HG03442 (cell line): Measurements from ENCODE around the gene FRMD6.
A peak's percentile ranks its signal among the peaks of the same experiment; 100 is the strongest.
"Not testable (repeated sequence)": the region's sequence is repeated elsewhere in the genome, so short reads cannot be mapped to it uniquely, and the experiment has no call there.

Experiments used
- ATAC-seq: cut with Tn5 transposase; IDR thresholded peaks from one replicate; pipeline ENCODE4 v1.9.1; 2021; ENCODE audit warnings: mild to moderate bottlenecking, moderate library complexity; ENCODE audit not compliant: unreplicated experiment

The FRMD6 gene

DNA sequence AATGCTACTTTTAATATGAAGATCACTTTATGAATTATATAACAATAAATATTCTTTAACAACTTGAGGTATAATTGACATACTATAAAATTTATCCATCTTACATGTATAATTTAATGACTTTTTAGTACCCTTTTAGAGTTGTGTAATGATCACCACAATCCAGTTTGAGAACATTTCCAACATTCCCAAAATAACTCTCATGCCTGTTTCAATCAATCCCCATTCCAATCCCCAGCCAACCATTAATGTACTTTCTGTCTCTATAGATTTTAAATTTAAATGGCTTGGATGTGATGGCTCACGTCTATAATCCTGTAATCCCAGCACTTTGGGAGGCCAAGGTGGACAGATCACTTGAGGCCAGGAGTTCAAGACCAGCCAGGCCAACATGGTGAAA, 23.5 kb upstream of the FRMD6 start:
- no peak for ATAC-seq

DNA sequence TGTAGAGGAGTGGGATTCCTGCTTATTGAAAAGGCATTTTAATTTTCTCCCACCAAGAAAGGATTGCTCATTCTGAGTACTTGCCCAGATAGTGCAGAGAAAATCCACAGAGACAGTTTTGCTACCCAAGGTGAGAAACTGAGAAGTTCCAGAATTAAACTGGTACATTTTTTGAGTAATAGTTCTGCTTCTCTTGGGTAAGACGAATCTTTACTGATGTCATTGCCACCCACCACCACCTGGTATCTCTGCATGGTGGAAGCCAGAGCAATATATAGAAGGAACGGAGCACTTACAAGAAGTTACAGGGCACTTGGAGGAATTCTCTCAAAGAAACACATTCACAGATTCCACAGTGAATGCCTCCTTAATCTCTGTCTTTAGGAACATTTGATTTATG, 20.7 kb upstream of the FRMD6 start:
- ATAC-seq, result no peak

DNA sequence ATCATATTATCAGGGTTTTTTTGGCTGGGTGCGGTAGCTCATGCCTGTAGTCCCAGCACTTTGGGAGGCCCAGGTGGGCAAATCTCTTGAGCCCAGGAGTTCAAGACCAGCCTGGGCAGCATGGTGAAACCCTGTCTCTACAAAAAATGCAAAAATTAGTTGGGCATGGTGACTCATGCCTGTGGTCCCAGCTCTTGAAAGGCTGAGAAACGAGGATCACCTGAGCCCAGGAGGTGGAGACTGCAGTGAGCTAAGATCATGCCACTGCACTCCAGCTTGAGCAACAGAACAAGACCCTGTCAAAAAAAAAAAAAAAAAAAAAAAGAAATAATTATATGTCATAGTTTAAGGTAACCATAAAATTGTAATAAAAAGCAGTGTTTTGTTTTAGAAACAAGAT, 18.4 kb upstream of the FRMD6 start:
- ATAC-seq, result not testable (repeated sequence)

DNA sequence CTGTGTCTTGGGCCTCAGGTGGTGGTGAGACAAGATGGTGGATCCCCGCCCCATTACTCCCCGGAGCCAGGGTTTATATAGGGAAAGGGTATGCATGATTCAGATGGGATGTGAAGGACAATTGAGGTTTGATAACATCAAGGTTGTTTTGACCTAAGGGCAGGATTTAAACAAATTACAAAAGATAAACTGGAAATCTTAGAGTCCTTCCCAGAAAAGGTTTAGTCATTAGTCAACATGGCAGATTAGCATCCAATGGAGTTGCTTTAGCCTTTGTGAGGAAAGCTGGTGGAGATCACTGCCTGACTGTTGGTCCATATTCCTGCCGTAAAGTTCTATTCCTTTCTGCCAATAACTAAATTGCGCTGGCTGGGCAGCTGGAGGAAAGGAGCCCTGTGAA, 15.6 kb upstream of the FRMD6 start:
- no peak for ATAC-seq

DNA sequence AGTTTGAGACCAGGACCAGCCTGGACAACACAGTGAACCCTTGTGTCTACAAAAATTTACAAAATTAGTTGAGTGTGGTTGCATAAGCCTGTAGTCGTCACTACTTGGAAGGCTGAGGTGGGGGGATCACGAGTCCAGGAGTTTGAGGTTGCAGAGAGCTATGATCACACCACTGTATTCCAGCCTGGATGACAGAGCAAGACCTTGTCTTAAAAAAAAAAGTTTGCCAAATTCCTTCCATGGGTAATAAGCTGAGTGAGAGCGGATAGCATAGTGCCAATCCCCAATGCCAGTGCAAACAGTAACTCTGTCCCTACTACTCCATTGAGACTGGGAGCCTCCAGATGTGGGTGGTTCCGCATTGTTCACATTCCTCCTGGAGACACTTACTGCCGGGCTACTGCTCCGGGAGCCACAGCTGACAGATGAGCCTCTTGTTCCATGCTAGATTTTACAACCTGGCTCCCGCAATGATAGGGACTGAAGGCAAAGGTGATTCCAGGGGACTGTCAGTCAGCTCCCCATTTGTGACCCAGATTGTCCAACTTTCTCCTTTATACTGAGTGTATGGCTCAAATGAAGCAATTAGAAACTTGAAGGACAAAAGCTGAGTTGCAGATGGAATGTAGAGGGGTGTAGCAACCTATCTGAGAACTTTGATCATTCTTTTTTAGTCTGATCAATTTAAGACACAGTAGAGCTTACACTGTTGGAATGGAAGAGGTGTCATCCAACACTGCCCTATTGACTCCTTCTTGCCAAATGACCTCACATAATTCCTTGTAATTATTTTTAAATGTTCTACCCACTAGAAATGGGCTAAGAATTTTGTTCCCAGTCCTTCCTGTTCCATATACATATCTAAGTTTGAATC, 13.4 kb upstream of the FRMD6 start:
- no peak for ATAC-seq

DNA sequence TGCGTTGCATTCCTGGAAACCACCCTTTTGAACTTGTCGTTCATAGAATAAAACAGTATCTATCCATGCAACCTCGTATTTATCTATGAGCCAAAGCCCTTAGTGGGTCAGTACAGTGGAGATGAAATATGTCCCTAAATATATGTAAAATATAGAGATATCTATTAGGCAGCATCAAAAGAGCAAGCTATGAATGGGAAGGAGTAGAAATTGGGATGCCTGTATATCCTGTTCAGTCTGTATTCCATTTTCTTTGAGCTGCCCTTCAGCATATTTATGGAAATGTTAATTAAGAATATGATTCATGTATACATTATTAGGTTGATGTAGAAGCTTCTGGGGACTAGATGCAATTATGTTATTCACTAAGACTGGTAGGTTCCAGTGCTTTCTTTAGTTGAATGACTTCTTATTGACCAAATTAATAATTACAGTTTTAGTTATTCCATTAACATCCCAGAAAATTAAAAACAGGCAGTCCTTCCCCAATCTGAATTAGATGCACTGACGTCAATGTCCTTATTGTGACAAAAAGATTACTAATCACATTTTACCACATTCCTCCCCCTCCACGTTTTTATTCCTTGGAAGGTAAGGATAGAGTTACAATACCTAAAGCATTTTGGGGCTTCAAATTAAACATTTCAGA, 11.9 kb upstream of the FRMD6 start:
- ATAC-seq, result no peak

DNA sequence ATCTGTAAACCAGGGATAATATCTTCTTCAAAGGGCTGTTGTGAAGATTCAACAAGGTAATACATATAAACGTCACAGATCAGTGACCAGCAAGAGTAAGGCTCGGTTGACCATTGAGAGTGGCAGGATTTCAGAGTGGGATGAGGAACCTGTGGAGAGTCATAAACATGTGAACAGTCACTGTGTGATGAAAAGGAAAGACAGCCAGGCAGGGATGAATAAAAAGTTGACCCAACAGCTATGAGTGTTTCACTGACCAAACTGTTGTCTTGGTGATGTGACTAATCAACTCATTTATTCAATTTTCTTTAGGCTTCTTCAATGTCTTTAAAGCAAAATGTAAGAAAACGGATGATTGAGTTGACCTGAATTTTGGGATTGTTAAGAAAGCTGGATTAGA, 8.6 kb upstream of the FRMD6 start:
- ATAC-seq, result no peak

DNA sequence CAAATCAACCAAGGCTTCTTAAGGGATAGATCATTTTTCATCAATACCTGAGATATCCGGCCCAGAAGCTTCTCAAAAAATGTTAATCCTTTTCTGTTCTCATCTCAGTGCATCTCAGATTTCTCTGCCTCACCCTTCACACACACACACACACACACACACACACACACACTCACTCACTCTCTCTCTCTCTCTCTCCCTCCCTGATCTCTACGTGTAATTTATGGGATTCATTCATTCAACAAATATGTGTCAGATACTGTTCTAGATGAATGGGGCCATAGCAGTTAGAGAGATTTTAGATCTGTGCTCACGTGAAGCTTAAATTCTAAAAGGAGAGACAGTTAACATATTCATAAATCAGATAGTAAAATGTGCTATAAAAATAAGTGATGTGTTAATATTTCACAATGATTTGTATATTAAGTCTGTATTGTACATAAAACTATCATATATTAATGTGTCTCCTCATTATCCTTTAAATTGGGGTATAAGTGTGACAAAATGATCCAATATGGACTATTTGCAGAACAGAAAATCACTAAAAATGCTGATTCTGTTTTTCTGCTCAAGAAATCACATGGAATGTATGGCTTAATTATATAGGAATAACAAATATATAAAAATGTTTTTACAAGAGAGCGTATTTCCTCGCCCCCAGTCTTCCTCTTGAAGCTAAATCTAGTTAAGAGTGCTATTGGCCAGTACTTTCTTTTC, 7.3 kb upstream of the FRMD6 start:
- no peak for ATAC-seq

DNA sequence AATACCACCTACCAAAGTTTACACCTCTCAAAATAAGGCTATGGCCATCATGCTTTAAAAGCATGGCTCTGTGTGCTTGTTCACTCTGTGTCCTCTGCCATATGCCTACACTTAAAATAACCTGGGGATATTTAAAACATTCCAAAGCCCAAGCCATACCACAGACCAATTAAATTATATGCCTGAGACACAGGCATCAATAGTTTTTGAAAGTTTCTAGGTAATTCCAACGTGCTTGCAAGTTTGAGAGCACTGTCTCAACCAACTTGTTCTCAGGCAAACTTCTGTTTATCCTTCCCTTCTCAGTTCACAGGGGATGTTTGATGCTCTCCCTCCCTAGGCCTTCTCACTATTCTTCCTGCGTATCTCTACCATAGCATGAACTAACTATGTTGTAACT, 3.4 kb upstream of the FRMD6 start:
- no peak for ATAC-seq

DNA sequence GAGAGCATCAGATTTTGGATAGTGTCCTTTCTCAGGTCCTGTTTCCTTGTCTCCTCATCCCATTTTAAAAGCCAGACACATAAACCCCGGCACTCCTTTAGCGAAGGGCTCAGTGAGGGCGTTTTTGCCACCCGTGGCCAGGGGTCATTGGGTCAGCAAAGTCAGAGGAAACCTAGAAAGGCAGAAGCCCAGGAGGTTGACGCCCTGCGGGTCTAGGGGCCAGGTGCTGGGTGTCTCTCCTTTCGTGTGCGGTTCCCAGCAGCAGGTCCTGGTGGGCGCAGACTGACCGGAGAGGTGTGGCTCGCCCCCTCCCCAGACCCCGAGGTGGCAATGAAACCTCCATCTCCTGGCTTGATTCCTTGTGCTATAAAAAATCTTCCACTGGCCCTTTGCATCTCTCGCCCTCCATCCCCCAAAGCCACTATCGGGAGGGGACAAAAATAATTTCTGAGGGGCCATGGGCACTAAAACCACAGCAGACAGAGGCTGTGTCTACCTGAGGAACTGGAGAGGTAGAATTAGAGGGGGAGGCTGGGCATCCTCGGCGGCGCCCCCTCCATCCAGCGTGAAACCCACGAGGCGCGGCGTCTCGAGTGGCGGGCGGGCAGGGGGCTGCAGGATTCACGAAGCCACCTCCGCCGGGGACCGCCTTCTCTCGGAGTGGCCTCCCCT, 858 bp upstream of the FRMD6 start:
- no peak for ATAC-seq

DNA sequence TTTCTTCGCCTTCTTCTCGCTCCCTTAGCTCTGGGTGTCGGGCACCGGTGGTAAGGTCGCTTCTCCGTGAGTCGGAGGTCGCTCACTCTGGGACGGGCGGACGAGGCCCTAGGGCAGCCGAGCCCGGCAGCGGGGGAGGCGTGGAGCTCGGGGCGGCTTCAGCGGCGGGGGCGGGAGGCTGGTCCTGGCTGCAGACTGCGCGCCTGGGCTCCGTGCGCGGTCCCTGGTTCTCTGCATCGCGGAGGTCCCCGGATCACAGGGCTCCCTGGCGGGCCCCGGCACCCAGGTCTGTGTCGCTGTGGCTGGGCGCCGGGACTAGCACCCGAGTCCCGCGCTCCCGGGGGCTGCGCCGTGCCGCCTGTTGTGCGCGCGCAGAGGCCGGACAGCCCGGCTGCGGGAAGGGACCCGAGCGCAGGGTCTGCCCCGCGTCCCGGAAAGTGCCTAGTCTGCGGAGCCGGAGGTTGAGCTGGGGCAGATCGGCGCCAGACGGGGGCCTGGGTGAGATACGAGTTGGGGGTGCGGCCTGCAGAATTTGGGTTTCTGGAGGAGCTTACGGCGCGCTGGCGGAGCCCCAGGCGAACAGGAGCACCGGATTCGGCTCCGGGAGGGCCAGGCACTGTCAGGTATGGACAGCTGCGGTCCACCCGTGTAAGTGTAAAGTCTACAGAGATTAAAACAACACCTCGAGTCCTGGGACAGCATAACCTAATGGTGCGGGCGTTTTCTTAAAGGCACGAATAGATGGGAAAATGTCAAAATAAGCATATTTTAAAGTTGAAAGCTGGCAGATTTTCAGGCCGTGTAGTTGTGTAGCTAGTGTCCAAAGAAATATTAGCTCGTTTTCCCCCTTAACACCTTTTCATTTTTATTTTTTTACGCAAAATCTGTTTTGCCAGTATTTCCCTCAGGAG, 713 bp downstream of the FRMD6 start:
- ATAC-seq, result peak; percentile 32

DNA sequence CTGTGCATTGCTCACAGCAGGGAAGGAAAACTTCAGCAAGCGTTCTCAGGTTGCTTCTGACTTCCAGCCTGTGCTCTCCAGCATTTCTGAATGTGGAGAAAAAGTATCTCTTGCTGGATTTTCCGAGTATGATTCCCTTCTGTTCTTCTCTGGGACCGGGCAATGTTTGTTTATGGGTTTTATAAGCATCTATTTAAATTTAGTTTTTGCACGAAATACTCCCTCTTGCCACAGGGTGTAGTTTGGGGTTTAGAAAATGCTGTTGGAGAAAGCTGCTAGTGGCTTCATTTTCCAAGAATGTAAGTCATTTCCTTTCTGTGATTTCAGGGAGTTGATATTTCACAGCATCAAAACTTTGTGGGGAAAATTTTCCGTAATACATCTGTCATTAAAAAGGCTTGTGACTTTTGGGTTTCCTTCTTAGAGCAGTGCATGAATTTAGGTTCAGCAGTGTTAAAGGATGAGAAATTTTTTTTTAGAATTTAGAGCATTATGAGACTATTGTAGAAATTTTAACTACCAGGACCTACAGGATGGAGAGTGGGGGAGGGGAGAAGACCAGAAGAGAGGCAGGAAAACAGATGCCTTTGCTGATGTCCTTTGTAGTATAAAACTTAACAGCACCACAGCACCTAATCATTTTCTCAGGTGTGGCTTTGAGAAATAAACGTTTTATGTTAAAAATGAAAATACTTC, 1.5 kb downstream of the FRMD6 start:
- ATAC-seq, result no peak

DNA sequence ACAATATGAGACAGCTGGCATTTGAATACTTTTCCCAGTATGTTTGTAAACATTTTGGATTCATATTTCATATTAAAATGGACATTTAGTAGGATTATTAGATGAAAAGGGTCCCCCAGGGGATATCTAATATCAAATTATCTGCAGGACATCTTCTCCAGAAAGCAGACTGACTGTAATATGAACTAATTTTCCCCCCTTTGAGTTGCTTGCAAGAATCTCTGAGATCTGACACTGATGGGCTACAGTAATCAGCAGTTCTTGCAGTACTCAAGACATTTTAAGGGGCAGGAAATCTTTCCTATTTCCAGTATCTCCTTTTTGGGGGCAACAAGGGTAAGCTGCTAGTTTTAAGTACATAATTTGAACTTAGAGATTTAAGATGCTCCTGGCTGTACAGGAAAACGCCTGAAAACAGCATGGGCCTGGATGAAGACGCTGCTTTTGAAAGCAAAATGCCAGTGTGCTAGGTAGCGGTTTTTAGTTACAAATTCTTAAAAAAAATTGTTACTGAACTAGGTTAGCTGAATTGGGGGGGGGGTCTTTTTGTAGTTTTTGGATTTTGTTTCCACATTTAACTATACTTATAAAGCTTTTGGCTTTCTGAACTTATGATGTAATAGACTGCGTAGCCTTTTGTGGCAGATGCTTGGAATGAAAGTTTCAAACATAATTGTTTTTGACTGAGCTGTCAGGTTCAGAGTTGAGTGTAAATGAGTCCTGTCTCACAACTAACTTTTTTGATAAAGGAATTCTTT, 2.2 kb downstream of the FRMD6 start:
- ATAC-seq, result no peak

DNA sequence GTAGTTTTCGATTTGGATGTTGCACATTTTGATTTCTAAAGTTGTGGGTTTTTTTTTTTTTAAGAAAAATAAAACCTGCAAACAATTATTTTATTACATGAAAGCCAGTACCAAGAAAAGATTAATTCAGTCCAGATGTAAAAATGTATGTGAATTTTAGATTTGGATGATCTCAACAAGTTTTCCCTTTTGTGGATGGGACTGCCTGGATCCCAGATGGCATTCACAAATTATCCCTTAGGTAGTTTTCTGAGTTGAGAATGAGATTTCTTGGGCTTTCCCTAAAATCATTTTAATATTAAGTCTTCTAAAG, 2.8 kb downstream of the FRMD6 start:
- no peak for ATAC-seq

DNA sequence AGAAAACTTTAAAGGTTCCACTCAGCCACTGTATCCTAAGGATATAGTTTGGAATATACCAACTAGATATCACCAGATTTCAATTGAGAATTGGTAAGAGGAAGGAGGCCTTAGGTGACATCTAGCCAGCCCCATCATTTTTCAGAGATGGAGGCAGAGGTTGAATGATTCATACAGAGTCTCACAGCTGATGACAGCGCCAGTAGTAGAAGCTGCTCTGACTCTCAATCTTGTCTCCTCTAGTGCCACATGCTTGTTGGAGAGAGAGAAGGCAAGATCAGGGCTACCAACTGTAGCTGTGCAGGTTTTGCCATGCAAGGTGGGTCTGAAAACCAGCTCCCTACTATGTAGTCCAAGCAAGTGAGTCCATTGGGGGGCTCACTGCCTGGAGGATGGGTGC, 6.1 kb downstream of the FRMD6 start:
- no peak for ATAC-seq

DNA sequence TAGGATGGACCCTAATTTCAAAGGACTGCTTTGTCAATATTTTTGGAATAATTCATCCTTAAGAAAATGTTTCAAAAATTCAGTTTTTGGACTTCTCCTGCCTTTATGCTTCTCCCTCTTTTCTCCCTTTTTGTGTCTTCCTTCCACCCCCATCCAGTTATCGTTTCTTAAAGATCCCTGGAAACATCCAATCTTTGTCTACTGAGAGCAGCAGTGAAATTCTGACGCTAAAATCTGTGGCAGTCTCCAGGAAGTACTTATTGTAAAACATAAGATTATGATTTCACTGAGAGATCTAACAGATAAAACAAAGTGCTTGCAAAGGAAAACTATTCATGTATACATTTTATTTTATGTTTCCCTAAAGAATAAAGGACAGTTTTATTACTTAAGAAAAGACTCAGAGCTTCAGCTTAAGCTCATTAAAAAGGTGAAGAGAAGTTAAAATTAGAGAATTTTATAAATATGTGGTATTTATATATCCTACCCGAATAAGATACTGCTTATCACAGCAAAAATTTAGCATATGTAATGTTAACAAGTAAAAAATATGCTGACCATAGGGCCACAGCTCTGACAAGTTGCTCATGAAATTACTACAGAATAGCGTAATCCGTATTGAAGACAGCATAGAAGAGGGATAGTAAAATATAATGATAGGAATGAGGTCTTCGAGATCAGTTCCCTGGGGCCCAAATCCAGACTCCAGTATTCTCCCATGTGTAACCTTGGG, 6.9 kb downstream of the FRMD6 start:
- ATAC-seq, result no peak

DNA sequence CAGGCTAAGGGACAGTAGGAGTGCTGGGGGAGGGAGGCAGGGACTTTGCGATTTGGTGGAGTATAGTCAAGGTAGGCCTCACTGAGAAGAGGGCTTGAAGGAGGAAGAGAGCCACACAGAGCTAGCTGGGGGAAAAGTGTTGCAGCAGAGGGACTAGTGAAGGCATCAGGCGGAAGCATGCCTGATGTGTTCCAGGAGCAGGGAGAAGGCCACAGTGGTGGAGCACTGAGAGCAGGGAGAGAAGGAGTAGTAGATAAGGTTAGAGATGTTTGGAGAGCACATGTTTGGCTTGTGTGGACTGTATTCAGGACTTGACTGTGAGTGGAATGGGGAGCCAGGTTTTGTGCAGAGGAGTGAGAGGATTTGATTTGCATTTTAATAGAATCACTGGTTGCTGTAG, 9.0 kb downstream of the FRMD6 start:
- ATAC-seq, result no peak

DNA sequence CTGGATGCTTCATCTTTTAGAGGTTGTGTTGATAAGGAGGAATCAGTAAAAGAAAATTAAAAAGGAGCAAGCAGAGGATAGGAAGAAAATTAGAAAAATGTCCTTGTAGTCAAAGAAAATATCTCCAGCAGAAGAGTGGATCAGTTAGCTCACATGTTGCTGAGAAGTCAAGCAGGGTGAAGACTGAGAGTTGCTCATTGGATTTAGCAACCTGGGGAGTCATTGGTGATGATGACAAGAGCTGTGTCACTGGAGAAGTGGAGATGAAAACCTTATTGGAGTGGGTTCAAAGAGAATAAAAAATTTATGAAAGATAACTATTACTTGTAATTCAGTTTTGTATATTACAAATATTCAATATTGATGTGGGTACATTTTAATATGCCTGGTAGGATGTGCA, 9.8 kb downstream of the FRMD6 start:
- ATAC-seq, result no peak
